ENCODE data around the gene TBC1D4.

GRCh38 chr13:75511051-75511625 is 29.2 kb upstream of the TBC1D4 start:
- TF ChIP-seq CTCF (IDR thresholded peaks at IDR 0.05) (no peak), POLR2A (IDR thresholded peaks at IDR 0.05) (no peak)
